HEK293 (cell line): Measurements from ENCODE around the gene RAB13.

Experiments used
- CTCF ChIA-PET: fragments of 350-600 bp; formaldehyde crosslinking; extraction: SDS; loops from one replicate; lab custom pipeline; 2021; ENCODE audit warnings: antibody characterized with exemption; lab: Yijun Ruan, JAX
- POLR2A ChIA-PET: fragments of 300-600 bp; formaldehyde crosslinking; extraction: SDS; loops from one replicate; lab custom pipeline; 2020; ENCODE audit warnings: antibody characterized with exemption, inconsistent platforms; lab: Yijun Ruan, JAX
- H3K27ac ChIP-seq: fragments of 200-500 bp; sonication (Bioruptor generic); 2 replicates; pipeline ENCODE4 v1.5.1; 2014; ENCODE audit warnings: low read depth, low read length, control low read depth, inconsistent platforms; ENCODE audit errors: extremely low read depth
- H3K36me3 ChIP-seq, 2 experiments: fragments of 200-500 bp in 1 of 2; sonication (Bioruptor generic) in 1 of 2; 1 replicate in 1 of 2; 2 replicates in 1 of 2; pipeline ENCODE4 v1.5.1; 2014 to 2017; ENCODE audit warnings: inconsistent platforms in 2 of 2, low read length in 2 of 2; ENCODE audit not compliant: control insufficient read depth in 2 of 2, insufficient read depth in 1 of 2
- H3K4me1 ChIP-seq: fragments of 200-500 bp; sonication (Bioruptor generic); 2 replicates; pipeline ENCODE4 v1.5.1; 2014; ENCODE audit warnings: mild to moderate bottlenecking, low read length, inconsistent platforms; ENCODE audit not compliant: control insufficient read depth, insufficient read depth
- H3K4me3 ChIP-seq: 2 replicates; pipeline ENCODE4 v1.5.1; 2011; ENCODE audit warnings: low read depth, mild to moderate bottlenecking, control low read depth, low read length, moderate library complexity
- H3K9me3 ChIP-seq: fragments of 200-500 bp; sonication (Bioruptor generic); 2 replicates; pipeline ENCODE4 v1.5.1; 2014; ENCODE audit warnings: low read depth, low read length, inconsistent platforms; ENCODE audit not compliant: control insufficient read depth, insufficient read depth
- GFI1B ChIP-seq: fragments of 450-650 bp; formaldehyde crosslinking; IDR thresholded peaks from 2 replicates; pipeline ENCODE4 v1.5.1; 2016; ENCODE audit warnings: missing biosample characterization, missing genetic modification characterization
- HOXD13 ChIP-seq: sonication (generic); formaldehyde crosslinking; IDR thresholded peaks from 2 replicates; pipeline ENCODE4 v1.8.0; 2022; ENCODE audit warnings: missing genetic modification reagents, borderline replicate concordance
- OSR2 ChIP-seq: fragments of 450-650 bp; formaldehyde crosslinking; IDR thresholded peaks from 2 replicates; pipeline ENCODE4 v1.5.1; 2016; ENCODE audit warnings: missing biosample characterization, missing genetic modification characterization
- PRDM1 ChIP-seq: fragments of 450-650 bp; formaldehyde crosslinking; IDR thresholded peaks from 2 replicates; pipeline ENCODE4; 2016; ENCODE audit warnings: missing biosample characterization, missing genetic modification characterization
- PRDM6 ChIP-seq: fragments of 450-650 bp; formaldehyde crosslinking; IDR thresholded peaks from 2 replicates; pipeline ENCODE4 v1.5.1; 2017; ENCODE audit warnings: missing biosample characterization, missing genetic modification characterization
- SALL2 ChIP-seq: fragments of 450-650 bp; formaldehyde crosslinking; IDR thresholded peaks from 2 replicates; pipeline ENCODE4 v1.5.0; 2017; ENCODE audit warnings: missing biosample characterization, mild to moderate bottlenecking, missing genetic modification characterization, borderline replicate concordance
- ZBTB21 ChIP-seq: fragments of 450-650 bp; formaldehyde crosslinking; IDR thresholded peaks from 2 replicates; pipeline ENCODE4 v1.5.1; 2017; ENCODE audit warnings: missing biosample characterization, missing genetic modification characterization
- ZBTB48 ChIP-seq: fragments of 450-650 bp; formaldehyde crosslinking; IDR thresholded peaks from 2 replicates; pipeline ENCODE4 v1.5.1; 2016; ENCODE audit warnings: missing biosample characterization, missing genetic modification characterization
- ZFP37 ChIP-seq: fragments of 450-650 bp; formaldehyde crosslinking; IDR thresholded peaks from 2 replicates; pipeline ENCODE4 v1.5.1; 2016; ENCODE audit warnings: missing biosample characterization, missing genetic modification characterization
- ZFP69B ChIP-seq: fragments of 450-650 bp; formaldehyde crosslinking; IDR thresholded peaks from 2 replicates; pipeline ENCODE4 v1.5.1; 2016; ENCODE audit warnings: missing biosample characterization, missing genetic modification characterization
- ZNF114 ChIP-seq: fragments of 450-650 bp; formaldehyde crosslinking; IDR thresholded peaks from 2 replicates; pipeline ENCODE4 v1.5.0; 2017; ENCODE audit warnings: missing biosample characterization, missing genetic modification characterization
- ZNF138 ChIP-seq: fragments of 450-650 bp; formaldehyde crosslinking; IDR thresholded peaks from 2 replicates; pipeline ENCODE4 v1.5.1; 2016; ENCODE audit warnings: missing biosample characterization, missing genetic modification characterization, borderline replicate concordance
- ZNF16 ChIP-seq: fragments of 450-650 bp; formaldehyde crosslinking; IDR thresholded peaks from 2 replicates; pipeline ENCODE4 v1.5.1; 2016; ENCODE audit warnings: low read depth, missing biosample characterization, missing genetic modification characterization
- ZNF2 ChIP-seq: fragments of 450-650 bp; formaldehyde crosslinking; IDR thresholded peaks from 2 replicates; pipeline ENCODE4 v1.5.1; 2016; ENCODE audit warnings: missing biosample characterization, missing genetic modification characterization
- ZNF248 ChIP-seq: fragments of 450-650 bp; formaldehyde crosslinking; IDR thresholded peaks from 2 replicates; pipeline ENCODE4 v1.5.1; 2017; ENCODE audit warnings: missing biosample characterization, missing genetic modification characterization
- ZNF274 ChIP-seq, 2 experiments: fragments of 200-500 bp in 1 of 2; fragments of 450-650 bp in 1 of 2; sonication (Bioruptor generic) in 1 of 2; formaldehyde crosslinking in 1 of 2; IDR thresholded peaks; 2 replicates each; pipeline versions ENCODE4 v1.5.1 to v1.6.1; 2014 to 2016; ENCODE audit warnings: borderline replicate concordance in 1 of 2, inconsistent platforms in 1 of 2, low read length in 1 of 2, missing biosample characterization in 1 of 2, missing genetic modification characterization in 1 of 2
- ZNF404 ChIP-seq: fragments of 450-650 bp; formaldehyde crosslinking; IDR thresholded peaks from 2 replicates; pipeline ENCODE4 v1.5.1; 2017; ENCODE audit warnings: missing biosample characterization, missing genetic modification characterization
- ZNF426 ChIP-seq: fragments of 450-650 bp; formaldehyde crosslinking; IDR thresholded peaks from 2 replicates; pipeline ENCODE4 v1.5.1; 2017; ENCODE audit warnings: missing biosample characterization, missing genetic modification characterization, mild to moderate bottlenecking, inconsistent platforms, moderate library complexity
- ZNF488 ChIP-seq: fragments of 450-650 bp; formaldehyde crosslinking; IDR thresholded peaks from 2 replicates; pipeline ENCODE4 v1.5.1; 2016; ENCODE audit warnings: missing biosample characterization, missing genetic modification characterization
- ZNF518A ChIP-seq: fragments of 450-650 bp; formaldehyde crosslinking; conservative IDR thresholded peaks from 2 replicates; pipeline ENCODE4 v1.5.1; 2016; ENCODE audit warnings: low read depth, missing biosample characterization, missing genetic modification characterization
- TF ChIP-seq, protein P1 (sequence below): fragments of 450-650 bp; formaldehyde crosslinking; IDR thresholded peaks from 2 replicates; pipeline ENCODE4 v1.5.1; 2016; ENCODE audit warnings: missing biosample characterization, missing genetic modification characterization

Gene RAB13

DNA sequence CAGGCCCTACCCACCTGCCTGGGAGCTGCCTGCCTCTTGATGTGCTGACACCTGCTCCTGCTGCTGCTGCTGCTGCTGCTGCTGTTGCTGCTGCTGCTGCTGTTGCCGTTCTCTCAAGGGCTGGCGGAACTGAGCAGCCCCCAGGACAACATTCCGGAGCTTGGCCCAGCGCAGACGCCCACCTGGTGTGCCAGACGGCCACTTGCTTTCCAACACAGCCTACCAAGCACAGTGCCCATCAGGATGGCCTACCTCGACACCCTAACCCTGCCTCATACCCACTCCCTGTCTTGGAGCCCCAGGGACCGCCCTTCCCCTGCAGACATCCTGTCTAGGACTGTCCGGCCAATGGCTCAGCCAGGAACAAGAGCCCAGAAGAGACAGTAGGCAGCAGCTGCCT, 51.4 kb downstream of the RAB13 start:
- ChIA-PET POLR2A (interaction anchor here (1.4 kb wide), 1 partner anchor 11 kb away, joined by 6 read pairs; the partner anchor contains the start of gene GATAD2B), CTCF (interaction anchor here (0.6 to 1.2 kb wide), 3 partner anchors 11 to 20 kb away, joined by 3 read pairs; no protein-coding TSS in a partner anchor)
- Histone ChIP-seq H3K9me3 (no peaks in the 10 kb centered on the region), H3K27ac (no peak overlapping the region), H3K36me3 (peaks cover 4 to 88% of the 10 kb centered on the region in 2 experiments; a peak in 2 of 3 replicates), H3K4me3 (no peak overlapping the region), H3K4me1 (no peaks in the 10 kb centered on the region)
- TF ChIP-seq ZFP69B (tag by site-specific recombination) (no peak), ZNF518A (tag by site-specific recombination) (no peak), OSR2 (tag by site-specific recombination) (peak; percentile 21; the same call in 1 of the 2 replicates)

DNA sequence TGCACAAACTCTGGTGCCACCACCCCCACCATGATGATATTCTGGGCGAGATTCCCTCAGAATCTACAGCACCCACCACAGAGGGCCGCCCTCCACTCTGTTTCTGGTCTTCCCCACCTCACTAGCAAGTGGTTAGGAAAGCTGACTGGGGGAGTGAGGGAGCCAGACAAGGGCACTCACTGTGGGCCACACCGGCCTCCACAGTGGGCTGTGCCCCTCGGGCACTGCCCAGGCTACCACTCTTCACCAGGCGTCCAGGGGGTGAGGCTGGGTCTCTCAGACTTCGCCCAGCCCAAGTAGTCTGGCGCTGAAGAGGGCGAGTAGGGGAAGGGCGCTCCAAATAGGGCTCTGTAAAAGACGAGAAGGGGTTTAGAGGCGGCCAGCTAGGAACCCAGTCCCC, 52.2 kb downstream of the RAB13 start:
- POLR2A ChIA-PET, result interaction anchor here (0.5 to 1.4 kb wide), 2 partner anchors 9 to 11 kb away, joined by 4 to 6 read pairs; partner anchors contain the start of gene GATAD2B
- CTCF ChIA-PET, result interaction anchor here (0.6 to 1.2 kb wide), 3 partner anchors 11 to 21 kb away, joined by 3 read pairs; no protein-coding TSS in a partner anchor

GRCh38 chr1:153933430-153933829, 52.7 kb downstream of the RAB13 start:
- Histone ChIP-seq H3K36me3 (peaks cover 4 to 78% of the 10 kb centered on the region in 2 experiments; a peak in 2 of 3 replicates), H3K4me3 (no peak overlapping the region), H3K9me3 (no peaks in the 10 kb centered on the region), H3K27ac (no peak overlapping the region), H3K4me1 (no peaks in the 10 kb centered on the region)
- ChIA-PET POLR2A (interaction anchor here (0.5 to 0.6 kb wide), 2 partner anchors 9 to 39 kb away, joined by 4 read pairs; no protein-coding TSS in a partner anchor), CTCF (no interaction called here)
- TF ChIP-seq PRDM6 (tag by site-specific recombination) (no peak), ZFP37 (tag by site-specific recombination) (no peak), ZNF274 (IDR thresholded peaks at IDR 0.05; ENCODE audit: low read length) (no peak), ZNF274 (tag by site-specific recombination; IDR thresholded peaks at IDR 0.05; ENCODE audit: borderline replicate concordance) (no peak), ZNF248 (tag by site-specific recombination) (no peak), GFI1B (tag by site-specific recombination) (no peak), HOXD13 (no peak), ZBTB21 (no peak), ZNF138 (tag by site-specific recombination) (no peak), ZBTB48 (tag by site-specific recombination) (no peak), ZNF488 (no peak), ZNF404 (tag by site-specific recombination) (no peak), ZNF16 (tag by site-specific recombination) (no peak), ZNF114 (tag by site-specific recombination) (no peak), PRDM1 (tag by site-specific recombination) (no peak), SALL2 (tag by site-specific recombination) (no peak), ZNF2 (tag by site-specific recombination) (no peak)
- TF ChIP-seq, protein P1, sequence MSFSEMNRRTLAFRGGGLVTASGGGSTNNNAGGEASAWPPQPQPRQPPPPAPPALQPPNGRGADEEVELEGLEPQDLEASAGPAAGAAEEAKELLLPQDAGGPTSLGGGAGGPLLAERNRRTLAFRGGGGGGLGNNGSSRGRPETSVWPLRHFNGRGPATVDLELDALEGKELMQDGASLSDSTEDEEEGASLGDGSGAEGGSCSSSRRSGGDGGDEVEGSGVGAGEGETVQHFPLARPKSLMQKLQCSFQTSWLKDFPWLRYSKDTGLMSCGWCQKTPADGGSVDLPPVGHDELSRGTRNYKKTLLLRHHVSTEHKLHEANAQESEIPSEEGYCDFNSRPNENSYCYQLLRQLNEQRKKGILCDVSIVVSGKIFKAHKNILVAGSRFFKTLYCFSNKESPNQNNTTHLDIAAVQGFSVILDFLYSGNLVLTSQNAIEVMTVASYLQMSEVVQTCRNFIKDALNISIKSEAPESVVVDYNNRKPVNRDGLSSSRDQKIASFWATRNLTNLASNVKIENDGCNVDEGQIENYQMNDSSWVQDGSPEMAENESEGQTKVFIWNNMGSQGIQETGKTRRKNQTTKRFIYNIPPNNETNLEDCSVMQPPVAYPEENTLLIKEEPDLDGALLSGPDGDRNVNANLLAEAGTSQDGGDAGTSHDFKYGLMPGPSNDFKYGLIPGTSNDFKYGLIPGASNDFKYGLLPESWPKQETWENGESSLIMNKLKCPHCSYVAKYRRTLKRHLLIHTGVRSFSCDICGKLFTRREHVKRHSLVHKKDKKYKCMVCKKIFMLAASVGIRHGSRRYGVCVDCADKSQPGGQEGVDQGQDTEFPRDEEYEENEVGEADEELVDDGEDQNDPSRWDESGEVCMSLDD (tag by site-specific recombination), result no peak

More for the DNA sequence above, 52.2 kb downstream of the RAB13 start:
- H3K4me1 ChIP-seq, result no peaks in the 10 kb centered on the region
- H3K9me3 ChIP-seq, result no peaks in the 10 kb centered on the region
- no peak overlapping the region for H3K4me3 ChIP-seq
- no peak for TF ChIP-seq ZNF426 (tag by site-specific recombination)
- TF ChIP-seq, all 188 proteins: peak for 0
- Histone ChIP-seq H3K36me3 (peaks cover 4 to 82% of the 10 kb centered on the region in 2 experiments; a peak in 2 of 3 replicates), H3K27ac (no peak overlapping the region)
